ENCODE measurements around the gene FBXW9. TPM values are rescaled to one million over a fixed set of nuclear protein-coding genes. Genes with fewer than 3 reads are reported as not detected.

FBXW9 gene
- total RNA-seq, 1 experiment from 2014 or later: 12.4 TPM

DNA sequence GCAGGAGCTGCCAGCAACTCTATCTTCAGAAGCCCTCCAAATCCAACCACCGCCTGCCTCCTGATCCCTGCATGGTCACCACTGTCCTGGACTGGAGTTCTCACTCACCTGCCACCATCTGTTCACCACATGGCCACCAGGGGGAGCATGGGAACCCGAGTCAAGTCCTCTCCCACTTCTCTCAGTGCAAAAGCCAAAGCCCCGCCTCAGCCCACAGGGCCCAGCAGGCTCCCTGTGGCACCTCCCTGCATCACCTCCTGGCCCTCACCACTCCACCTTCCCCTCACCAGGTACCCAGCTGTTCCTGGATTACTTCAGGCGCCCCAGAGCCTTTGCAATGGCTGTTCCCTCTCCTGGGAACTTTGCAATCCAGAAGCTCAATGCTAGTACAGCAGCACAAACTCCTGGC is 20.0 kb downstream of the FBXW9 start:
- Histone ChIP-seq H3K36me3 (ENCODE audit: control insufficient read depth, insufficient read depth, low read length) (peaks cover 4% of the 10 kb centered on the region; the same call in 1 of the 2 replicates), H3K27me3 (ENCODE audit: control insufficient read depth, insufficient read depth, low read length) (no peaks in the 10 kb centered on the region), H3K9me3 (ENCODE audit: control insufficient read depth, insufficient read depth, low read depth, low read length) (no peaks in the 10 kb centered on the region), H3K4me1 (ENCODE audit: control insufficient read depth, insufficient read depth, low read length) (no peaks in the 10 kb centered on the region), H3K4me3 (ENCODE audit: low read depth in 2 of 2, low read length in 2 of 2) (no peak overlapping the region), H3K27ac (ENCODE audit: low read length) (no peak overlapping the region)
- in situ Hi-C loops (cut with HindIII; ENCODE audit: low pct_unique_long_range_greater_than_20kb, low sequenced_read_pairs): no loop called here
- POLR2A ChIA-PET: interaction anchor here (0.5 kb wide), 1 partner anchor 104 kb away, joined by 3 read pairs; no protein-coding TSS in a partner anchor
- no peak for TF ChIP-seq TCF7L2 (IDR thresholded peaks at IDR 0.05; ENCODE audit: low read depth, low read length)
- TF ChIP-seq, protein P1, sequence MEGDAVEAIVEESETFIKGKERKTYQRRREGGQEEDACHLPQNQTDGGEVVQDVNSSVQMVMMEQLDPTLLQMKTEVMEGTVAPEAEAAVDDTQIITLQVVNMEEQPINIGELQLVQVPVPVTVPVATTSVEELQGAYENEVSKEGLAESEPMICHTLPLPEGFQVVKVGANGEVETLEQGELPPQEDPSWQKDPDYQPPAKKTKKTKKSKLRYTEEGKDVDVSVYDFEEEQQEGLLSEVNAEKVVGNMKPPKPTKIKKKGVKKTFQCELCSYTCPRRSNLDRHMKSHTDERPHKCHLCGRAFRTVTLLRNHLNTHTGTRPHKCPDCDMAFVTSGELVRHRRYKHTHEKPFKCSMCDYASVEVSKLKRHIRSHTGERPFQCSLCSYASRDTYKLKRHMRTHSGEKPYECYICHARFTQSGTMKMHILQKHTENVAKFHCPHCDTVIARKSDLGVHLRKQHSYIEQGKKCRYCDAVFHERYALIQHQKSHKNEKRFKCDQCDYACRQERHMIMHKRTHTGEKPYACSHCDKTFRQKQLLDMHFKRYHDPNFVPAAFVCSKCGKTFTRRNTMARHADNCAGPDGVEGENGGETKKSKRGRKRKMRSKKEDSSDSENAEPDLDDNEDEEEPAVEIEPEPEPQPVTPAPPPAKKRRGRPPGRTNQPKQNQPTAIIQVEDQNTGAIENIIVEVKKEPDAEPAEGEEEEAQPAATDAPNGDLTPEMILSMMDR (IDR thresholded peaks at IDR 0.05): peak; percentile 90
- CTCF ChIA-PET: interaction anchor here (0.6 kb wide), 1 partner anchor 1837 kb away, joined by 3 read pairs; no protein-coding TSS in a partner anchor
- ATAC-seq (peak; percentile 77), DNase-seq (ENCODE audit: low read depth, low spot score) (peak; percentile 47)
- BruUV-seq (replicated peaks): no TSS peak
- intact Hi-C loops (cut with micrococcal nuclease; ENCODE audit: unreplicated experiment): loop anchor here (10.0 kb wide), 1 partner anchor 112 kb away; no protein-coding TSS in a partner anchor

DNA sequence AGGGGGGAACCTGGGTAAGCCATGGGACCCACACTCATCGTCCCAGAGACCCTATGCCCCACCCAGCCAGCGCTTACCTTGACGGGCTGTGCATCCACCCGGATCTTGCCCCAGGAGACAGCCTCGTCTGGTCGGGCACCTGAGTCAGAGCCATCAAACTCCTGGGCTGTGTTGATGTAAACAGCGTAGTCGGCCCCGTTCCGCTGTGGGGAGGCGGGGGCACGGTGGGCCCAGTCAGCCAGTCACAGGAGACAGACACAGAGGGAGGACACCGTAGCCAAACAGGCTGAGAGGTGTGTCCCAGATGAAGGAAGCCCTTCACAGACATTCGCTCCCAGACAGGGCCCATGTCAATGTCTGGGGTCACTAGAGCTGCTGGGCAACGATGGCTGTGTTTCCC is 20.5 kb downstream of the FBXW9 start:
- Histone ChIP-seq H3K27me3 (ENCODE audit: control insufficient read depth, insufficient read depth, low read length) (no peaks in the 10 kb centered on the region), H3K4me1 (ENCODE audit: control insufficient read depth, insufficient read depth, low read length) (no peaks in the 10 kb centered on the region), H3K4me3 (ENCODE audit: low read depth in 2 of 2, low read length in 2 of 2) (no peak overlapping the region), H3K27ac (ENCODE audit: low read length) (no peak overlapping the region), H3K9me3 (ENCODE audit: control insufficient read depth, insufficient read depth, low read depth, low read length) (no peaks in the 10 kb centered on the region), H3K36me3 (ENCODE audit: control insufficient read depth, insufficient read depth, low read length) (peaks cover 4% of the 10 kb centered on the region; the same call in 1 of the 2 replicates)
- intact Hi-C loops (cut with micrococcal nuclease; ENCODE audit: unreplicated experiment): loop anchor here (10.0 kb wide), 1 partner anchor 111 kb away; no protein-coding TSS in a partner anchor
- POLR2A ChIA-PET: no interaction called here
- CTCF ChIA-PET: no interaction called here
- in situ Hi-C loops (cut with HindIII; ENCODE audit: low pct_unique_long_range_greater_than_20kb, low sequenced_read_pairs): no loop called here
- TF ChIP-seq TCF7L2 (IDR thresholded peaks at IDR 0.05; ENCODE audit: low read depth, low read length): no peak
- TF ChIP-seq, protein P2, sequence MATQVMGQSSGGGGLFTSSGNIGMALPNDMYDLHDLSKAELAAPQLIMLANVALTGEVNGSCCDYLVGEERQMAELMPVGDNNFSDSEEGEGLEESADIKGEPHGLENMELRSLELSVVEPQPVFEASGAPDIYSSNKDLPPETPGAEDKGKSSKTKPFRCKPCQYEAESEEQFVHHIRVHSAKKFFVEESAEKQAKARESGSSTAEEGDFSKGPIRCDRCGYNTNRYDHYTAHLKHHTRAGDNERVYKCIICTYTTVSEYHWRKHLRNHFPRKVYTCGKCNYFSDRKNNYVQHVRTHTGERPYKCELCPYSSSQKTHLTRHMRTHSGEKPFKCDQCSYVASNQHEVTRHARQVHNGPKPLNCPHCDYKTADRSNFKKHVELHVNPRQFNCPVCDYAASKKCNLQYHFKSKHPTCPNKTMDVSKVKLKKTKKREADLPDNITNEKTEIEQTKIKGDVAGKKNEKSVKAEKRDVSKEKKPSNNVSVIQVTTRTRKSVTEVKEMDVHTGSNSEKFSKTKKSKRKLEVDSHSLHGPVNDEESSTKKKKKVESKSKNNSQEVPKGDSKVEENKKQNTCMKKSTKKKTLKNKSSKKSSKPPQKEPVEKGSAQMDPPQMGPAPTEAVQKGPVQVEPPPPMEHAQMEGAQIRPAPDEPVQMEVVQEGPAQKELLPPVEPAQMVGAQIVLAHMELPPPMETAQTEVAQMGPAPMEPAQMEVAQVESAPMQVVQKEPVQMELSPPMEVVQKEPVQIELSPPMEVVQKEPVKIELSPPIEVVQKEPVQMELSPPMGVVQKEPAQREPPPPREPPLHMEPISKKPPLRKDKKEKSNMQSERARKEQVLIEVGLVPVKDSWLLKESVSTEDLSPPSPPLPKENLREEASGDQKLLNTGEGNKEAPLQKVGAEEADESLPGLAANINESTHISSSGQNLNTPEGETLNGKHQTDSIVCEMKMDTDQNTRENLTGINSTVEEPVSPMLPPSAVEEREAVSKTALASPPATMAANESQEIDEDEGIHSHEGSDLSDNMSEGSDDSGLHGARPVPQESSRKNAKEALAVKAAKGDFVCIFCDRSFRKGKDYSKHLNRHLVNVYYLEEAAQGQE (IDR thresholded peaks at IDR 0.05; ENCODE audit: insufficient read depth in 1 of 2, low read depth in 2 of 2, low read length in 1 of 2): no peak
- no peak for TF ChIP-seq SIN3A (IDR thresholded peaks at IDR 0.05; ENCODE audit: borderline replicate concordance, insufficient read depth, low read depth, low read length)
- TF ChIP-seq, protein P1 (IDR thresholded peaks at IDR 0.05): no peak
- no peak for TF ChIP-seq POLR2AphosphoS5 (IDR thresholded peaks at IDR 0.05; ENCODE audit: low read depth, low read length)
- ATAC-seq (0 out of 2 replicates have a peak, but pooled peaks have one; percentile 3), DNase-seq (ENCODE audit: low read depth, low spot score) (no peak)
- BruUV-seq (replicated peaks): no TSS peak

Data from Panc1 (cell line).